ENCODE results near the gene CNGB1. TPM values are rescaled to one million over a fixed set of nuclear protein-coding genes. Genes with fewer than 3 reads are reported as not detected.
"Not testable (repeated sequence)": the region's sequence is repeated elsewhere in the genome, so short reads cannot be mapped to it uniquely, and the experiment has no call there.

Gene CNGB1
- total RNA-seq, 1 experiment from 2014 or later: not detected

DNA sequence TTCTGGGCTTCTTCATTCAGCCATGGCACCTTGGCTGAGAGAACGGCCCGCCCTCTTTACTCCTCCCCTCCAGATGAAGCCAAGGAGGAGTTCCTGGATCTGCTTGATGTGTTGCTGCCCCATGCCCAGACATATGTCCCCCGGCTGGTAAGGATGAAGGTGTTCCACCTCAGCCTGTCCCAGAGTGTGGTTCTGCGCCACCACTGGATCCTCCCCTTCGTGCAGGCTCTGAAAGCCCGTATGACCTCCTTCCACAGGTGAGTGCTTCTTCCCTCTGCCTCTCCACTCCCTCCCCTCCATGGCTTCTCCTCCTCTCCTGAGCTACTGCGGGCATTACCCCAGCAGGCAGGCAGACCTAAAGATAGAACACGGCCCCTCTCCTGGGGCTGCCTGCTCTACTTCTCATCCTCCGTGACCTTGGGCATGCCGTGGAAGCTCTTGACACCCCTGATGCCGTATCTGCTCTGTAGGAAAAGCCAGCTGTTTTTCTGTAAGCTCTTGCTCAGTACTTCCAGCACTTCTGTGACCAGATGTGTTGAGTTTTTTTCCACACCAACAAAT, 39.0 kb upstream of the CNGB1 start (continued):
- TF ChIP-seq, protein P1, sequence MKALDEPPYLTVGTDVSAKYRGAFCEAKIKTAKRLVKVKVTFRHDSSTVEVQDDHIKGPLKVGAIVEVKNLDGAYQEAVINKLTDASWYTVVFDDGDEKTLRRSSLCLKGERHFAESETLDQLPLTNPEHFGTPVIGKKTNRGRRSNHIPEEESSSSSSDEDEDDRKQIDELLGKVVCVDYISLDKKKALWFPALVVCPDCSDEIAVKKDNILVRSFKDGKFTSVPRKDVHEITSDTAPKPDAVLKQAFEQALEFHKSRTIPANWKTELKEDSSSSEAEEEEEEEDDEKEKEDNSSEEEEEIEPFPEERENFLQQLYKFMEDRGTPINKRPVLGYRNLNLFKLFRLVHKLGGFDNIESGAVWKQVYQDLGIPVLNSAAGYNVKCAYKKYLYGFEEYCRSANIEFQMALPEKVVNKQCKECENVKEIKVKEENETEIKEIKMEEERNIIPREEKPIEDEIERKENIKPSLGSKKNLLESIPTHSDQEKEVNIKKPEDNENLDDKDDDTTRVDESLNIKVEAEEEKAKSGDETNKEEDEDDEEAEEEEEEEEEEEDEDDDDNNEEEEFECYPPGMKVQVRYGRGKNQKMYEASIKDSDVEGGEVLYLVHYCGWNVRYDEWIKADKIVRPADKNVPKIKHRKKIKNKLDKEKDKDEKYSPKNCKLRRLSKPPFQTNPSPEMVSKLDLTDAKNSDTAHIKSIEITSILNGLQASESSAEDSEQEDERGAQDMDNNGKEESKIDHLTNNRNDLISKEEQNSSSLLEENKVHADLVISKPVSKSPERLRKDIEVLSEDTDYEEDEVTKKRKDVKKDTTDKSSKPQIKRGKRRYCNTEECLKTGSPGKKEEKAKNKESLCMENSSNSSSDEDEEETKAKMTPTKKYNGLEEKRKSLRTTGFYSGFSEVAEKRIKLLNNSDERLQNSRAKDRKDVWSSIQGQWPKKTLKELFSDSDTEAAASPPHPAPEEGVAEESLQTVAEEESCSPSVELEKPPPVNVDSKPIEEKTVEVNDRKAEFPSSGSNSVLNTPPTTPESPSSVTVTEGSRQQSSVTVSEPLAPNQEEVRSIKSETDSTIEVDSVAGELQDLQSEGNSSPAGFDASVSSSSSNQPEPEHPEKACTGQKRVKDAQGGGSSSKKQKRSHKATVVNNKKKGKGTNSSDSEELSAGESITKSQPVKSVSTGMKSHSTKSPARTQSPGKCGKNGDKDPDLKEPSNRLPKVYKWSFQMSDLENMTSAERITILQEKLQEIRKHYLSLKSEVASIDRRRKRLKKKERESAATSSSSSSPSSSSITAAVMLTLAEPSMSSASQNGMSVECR (CRISPR knock-in tag; IDR thresholded peaks at IDR 0.05; ENCODE audit: borderline replicate concordance): no peak

GRCh38 chr16:58004736-58005135, 33.8 kb upstream of the CNGB1 start:
- H3K4me1 Mint-ChIP-seq; H3K9me3 Mint-ChIP-seq; ATAC-seq; H3K4me3 Mint-ChIP-seq; H3K27me3 Mint-ChIP-seq (ENCODE audit: low read depth); POLR2A ChIA-PET; H3K27ac Mint-ChIP-seq: not testable (repeated sequence)
- peaks cover 31% of the 10 kb centered on the region for H3K36me3 Mint-ChIP-seq
- DNase-seq (ENCODE audit: low spot score): peak; percentile 3
- CTCF ChIA-PET: interaction anchor here (1.6 to 1.7 kb wide), 2 partner anchors 23 to 98 kb away, joined by 4 read pairs; no protein-coding TSS in a partner anchor

DNA sequence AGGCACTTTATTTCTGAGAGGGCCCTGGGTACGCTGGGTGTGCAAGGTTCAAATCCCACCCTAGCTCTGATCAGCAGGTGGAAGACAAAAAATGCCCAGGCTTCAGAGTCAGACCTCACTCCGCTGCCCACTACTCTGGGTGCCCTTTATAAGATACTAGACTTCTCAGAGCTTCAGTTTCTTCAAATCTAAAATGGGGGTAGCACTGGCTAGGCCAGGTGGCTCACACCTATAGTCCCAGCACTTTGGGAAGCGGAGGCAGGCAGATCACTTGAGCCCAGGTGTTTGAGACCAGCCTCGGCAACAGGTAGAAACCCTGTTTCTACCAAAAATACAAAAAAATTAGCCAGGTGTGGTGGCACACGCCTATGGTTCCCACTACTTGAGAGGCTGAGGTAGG, 32.0 kb upstream of the CNGB1 start:
- H3K4me1 Mint-ChIP-seq: peaks cover 23% of the 10 kb centered on the region
- H3K4me3 Mint-ChIP-seq: peak overlapping the region; percentile 30; the same call in 1 of the 2 replicates

GRCh38 chr16:58002416-58002800, 31.5 kb upstream of the CNGB1 start:
- Mint-ChIP-seq H3K4me3 (peak overlapping the region; percentile 83), H3K27ac (no peak overlapping the region), H3K27me3 (ENCODE audit: low read depth) (no peaks in the 10 kb centered on the region), H3K4me1 (peaks cover 23% of the 10 kb centered on the region), H3K9me3 (peaks cover 7% of the 10 kb centered on the region; the same call in 1 of the 2 replicates), H3K36me3 (peaks cover 29% of the 10 kb centered on the region)
- DNase-seq (ENCODE audit: low spot score): no peak
- ChIA-PET CTCF (interaction anchor here (1.5 to 6.1 kb wide), 6 partner anchors 18 to 119 kb away, joined by 4 to 56 read pairs (median 11); no protein-coding TSS in a partner anchor), POLR2A (interaction anchor here (0.6 kb wide), 1 partner anchor 478 kb away, joined by 3 read pairs; no protein-coding TSS in a partner anchor)
- ATAC-seq: no peak
- TF ChIP-seq FOXK1 (CRISPR knock-in tag; IDR thresholded peaks at IDR 0.05) (no peak), NFATC4 (CRISPR knock-in tag; IDR thresholded peaks at IDR 0.05) (no peak), ETV6 (CRISPR knock-in tag; IDR thresholded peaks at IDR 0.05) (no peak), ZBTB21 (CRISPR knock-in tag; IDR thresholded peaks at IDR 0.05; ENCODE audit: borderline replicate concordance) (no peak), ZNF121 (CRISPR knock-in tag; IDR thresholded peaks at IDR 0.05) (no peak), NFE2L1 (CRISPR knock-in tag; IDR thresholded peaks at IDR 0.05) (no peak), FOXJ3 (CRISPR knock-in tag; IDR thresholded peaks at IDR 0.05; ENCODE audit: borderline replicate concordance) (no peak), TCF7 (CRISPR knock-in tag; IDR thresholded peaks at IDR 0.05; ENCODE audit: low read depth) (no peak)
- TF ChIP-seq, protein P2, sequence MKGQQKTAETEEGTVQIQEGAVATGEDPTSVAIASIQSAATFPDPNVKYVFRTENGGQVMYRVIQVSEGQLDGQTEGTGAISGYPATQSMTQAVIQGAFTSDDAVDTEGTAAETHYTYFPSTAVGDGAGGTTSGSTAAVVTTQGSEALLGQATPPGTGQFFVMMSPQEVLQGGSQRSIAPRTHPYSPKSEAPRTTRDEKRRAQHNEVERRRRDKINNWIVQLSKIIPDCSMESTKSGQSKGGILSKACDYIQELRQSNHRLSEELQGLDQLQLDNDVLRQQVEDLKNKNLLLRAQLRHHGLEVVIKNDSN (CRISPR knock-in tag; IDR thresholded peaks at IDR 0.05): no peak

More for the DNA sequence above, 32.0 kb upstream of the CNGB1 start:
- no peak overlapping the region for H3K27ac Mint-ChIP-seq
- POLR2A ChIA-PET: no interaction called here
- no peak for ATAC-seq
- no peak for DNase-seq (ENCODE audit: low spot score)
- peaks cover 28% of the 10 kb centered on the region for H3K36me3 Mint-ChIP-seq
- CTCF ChIA-PET: interaction anchor here (1.5 to 6.1 kb wide), 2 partner anchors 20 to 97 kb away, joined by 4 to 56 read pairs; no protein-coding TSS in a partner anchor
- no peaks in the 10 kb centered on the region for H3K27me3 Mint-ChIP-seq (ENCODE audit: low read depth)
- H3K9me3 Mint-ChIP-seq: peaks cover 7% of the 10 kb centered on the region; the same call in 1 of the 2 replicates
- TF ChIP-seq ESRRA (CRISPR knock-in tag; IDR thresholded peaks at IDR 0.05; ENCODE audit: borderline replicate concordance): no peak
- TF ChIP-seq RELA (CRISPR knock-in tag; IDR thresholded peaks at IDR 0.05; ENCODE audit: borderline replicate concordance): no peak
- TF ChIP-seq JAZF1 (CRISPR knock-in tag; IDR thresholded peaks at IDR 0.05): no peak
- TF ChIP-seq, protein P3, sequence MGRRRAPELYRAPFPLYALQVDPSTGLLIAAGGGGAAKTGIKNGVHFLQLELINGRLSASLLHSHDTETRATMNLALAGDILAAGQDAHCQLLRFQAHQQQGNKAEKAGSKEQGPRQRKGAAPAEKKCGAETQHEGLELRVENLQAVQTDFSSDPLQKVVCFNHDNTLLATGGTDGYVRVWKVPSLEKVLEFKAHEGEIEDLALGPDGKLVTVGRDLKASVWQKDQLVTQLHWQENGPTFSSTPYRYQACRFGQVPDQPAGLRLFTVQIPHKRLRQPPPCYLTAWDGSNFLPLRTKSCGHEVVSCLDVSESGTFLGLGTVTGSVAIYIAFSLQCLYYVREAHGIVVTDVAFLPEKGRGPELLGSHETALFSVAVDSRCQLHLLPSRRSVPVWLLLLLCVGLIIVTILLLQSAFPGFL (CRISPR knock-in tag; IDR thresholded peaks at IDR 0.05; ENCODE audit: borderline replicate concordance): no peak
- no peak for TF ChIP-seq GABPB1 (CRISPR knock-in tag; IDR thresholded peaks at IDR 0.05)
- TF ChIP-seq, protein P4, sequence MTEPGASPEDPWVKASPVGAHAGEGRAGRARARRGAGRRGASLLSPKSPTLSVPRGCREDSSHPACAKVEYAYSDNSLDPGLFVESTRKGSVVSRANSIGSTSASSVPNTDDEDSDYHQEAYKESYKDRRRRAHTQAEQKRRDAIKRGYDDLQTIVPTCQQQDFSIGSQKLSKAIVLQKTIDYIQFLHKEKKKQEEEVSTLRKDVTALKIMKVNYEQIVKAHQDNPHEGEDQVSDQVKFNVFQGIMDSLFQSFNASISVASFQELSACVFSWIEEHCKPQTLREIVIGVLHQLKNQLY (CRISPR knock-in tag; IDR thresholded peaks at IDR 0.05): no peak
- TF ChIP-seq CREM (CRISPR knock-in tag; IDR thresholded peaks at IDR 0.05): no peak

Measured in WTC11 (cell line).